ENCODE measurements around the gene SLC9A3. TPM values are rescaled to one million over a fixed set of nuclear protein-coding genes. Genes with fewer than 3 reads are reported as not detected.

SLC9A3 gene
- total RNA-seq, 4 donors from 2014 or later: 0.29 to 3.9 (median 2.6) TPM

DNA sequence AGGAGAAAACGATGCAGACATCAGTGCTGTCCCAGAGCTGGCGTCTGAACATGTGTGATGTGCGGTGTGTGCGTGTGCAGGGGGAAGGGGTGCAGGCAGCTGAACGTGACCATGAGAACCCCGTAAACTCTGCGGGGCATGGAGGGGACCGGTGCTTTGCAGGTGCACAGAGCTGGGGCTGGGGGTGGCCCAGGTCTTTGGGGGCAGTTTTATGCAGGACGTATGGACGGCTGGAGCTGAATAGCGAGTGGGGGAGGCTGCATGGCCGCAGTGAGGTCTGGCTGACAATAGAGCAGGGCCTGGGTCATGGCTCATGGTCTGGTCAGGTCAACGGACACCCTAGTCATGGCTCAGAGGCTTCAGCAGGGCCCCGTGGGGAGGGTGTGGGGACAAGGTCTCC is 84.6 kb downstream of the SLC9A3 start:
- no peaks in the 10 kb centered on the region for H3K27me3 ChIP-seq
- H3K4me3 ChIP-seq: no peak overlapping the region
- intact Hi-C loops (cut with DNase I; ENCODE audit: low total_unique reads): no loop called here
- H3K9me3 ChIP-seq: no peaks in the 10 kb centered on the region
- peaks cover 0 to 18% of the 10 kb centered on the region in 2 donors for H3K4me1 ChIP-seq
- no peak for DNase-seq
- no peak overlapping the region for H3K27ac ChIP-seq
- no peak for TF ChIP-seq POLR2A (IDR thresholded peaks at IDR 0.05)
- TF ChIP-seq, protein P1, sequence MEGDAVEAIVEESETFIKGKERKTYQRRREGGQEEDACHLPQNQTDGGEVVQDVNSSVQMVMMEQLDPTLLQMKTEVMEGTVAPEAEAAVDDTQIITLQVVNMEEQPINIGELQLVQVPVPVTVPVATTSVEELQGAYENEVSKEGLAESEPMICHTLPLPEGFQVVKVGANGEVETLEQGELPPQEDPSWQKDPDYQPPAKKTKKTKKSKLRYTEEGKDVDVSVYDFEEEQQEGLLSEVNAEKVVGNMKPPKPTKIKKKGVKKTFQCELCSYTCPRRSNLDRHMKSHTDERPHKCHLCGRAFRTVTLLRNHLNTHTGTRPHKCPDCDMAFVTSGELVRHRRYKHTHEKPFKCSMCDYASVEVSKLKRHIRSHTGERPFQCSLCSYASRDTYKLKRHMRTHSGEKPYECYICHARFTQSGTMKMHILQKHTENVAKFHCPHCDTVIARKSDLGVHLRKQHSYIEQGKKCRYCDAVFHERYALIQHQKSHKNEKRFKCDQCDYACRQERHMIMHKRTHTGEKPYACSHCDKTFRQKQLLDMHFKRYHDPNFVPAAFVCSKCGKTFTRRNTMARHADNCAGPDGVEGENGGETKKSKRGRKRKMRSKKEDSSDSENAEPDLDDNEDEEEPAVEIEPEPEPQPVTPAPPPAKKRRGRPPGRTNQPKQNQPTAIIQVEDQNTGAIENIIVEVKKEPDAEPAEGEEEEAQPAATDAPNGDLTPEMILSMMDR (IDR thresholded peaks at IDR 0.05): no peak
- H3K36me3 ChIP-seq: no peaks in the 10 kb centered on the region

DNA sequence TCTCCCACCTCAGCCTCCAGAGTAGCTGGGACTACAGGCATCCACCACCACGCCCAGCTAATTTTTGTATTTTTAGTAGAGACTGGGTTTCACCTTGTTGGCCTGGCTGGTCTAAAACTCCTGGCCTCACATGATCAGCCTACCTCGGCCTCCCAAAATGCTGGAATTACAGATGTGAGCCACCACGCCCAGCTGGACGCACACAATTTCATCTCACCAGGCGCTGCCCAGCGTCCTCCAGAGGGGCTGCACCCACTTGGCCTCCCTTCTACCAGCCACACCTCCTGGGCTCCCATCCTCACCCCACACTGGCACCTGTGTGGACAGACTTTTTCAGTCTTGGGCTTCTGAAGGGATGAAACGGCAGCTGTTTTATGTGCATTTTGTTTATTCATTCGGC is 85.1 kb downstream of the SLC9A3 start:
- intact Hi-C loops (cut with DNase I; ENCODE audit: low total_unique reads): no loop called here
- TF ChIP-seq POLR2A (IDR thresholded peaks at IDR 0.05): no peak
- TF ChIP-seq, protein P1 (IDR thresholded peaks at IDR 0.05): no peak
- H3K9me3 ChIP-seq: no peaks in the 10 kb centered on the region
- H3K27me3 ChIP-seq: no peaks in the 10 kb centered on the region
- no peak overlapping the region for H3K4me3 ChIP-seq
- H3K4me1 ChIP-seq: peaks cover 0 to 15% of the 10 kb centered on the region in 2 donors
- DNase-seq: no peak
- H3K36me3 ChIP-seq: no peaks in the 10 kb centered on the region
- no peak overlapping the region for H3K27ac ChIP-seq

GRCh38 chr5:438481-438981 is 85.7 kb downstream of the SLC9A3 start:
- Histone ChIP-seq H3K9me3 (no peaks in the 10 kb centered on the region), H3K27me3 (no peaks in the 10 kb centered on the region), H3K4me1 (peaks cover 0 to 9% of the 10 kb centered on the region in 2 donors), H3K27ac (no peak overlapping the region), H3K36me3 (no peaks in the 10 kb centered on the region), H3K4me3 (no peak overlapping the region)
- DNase-seq: no peak
- TF ChIP-seq POLR2A (IDR thresholded peaks at IDR 0.05): no peak
- intact Hi-C loops (cut with DNase I; ENCODE audit: low total_unique reads): no loop called here

DNA sequence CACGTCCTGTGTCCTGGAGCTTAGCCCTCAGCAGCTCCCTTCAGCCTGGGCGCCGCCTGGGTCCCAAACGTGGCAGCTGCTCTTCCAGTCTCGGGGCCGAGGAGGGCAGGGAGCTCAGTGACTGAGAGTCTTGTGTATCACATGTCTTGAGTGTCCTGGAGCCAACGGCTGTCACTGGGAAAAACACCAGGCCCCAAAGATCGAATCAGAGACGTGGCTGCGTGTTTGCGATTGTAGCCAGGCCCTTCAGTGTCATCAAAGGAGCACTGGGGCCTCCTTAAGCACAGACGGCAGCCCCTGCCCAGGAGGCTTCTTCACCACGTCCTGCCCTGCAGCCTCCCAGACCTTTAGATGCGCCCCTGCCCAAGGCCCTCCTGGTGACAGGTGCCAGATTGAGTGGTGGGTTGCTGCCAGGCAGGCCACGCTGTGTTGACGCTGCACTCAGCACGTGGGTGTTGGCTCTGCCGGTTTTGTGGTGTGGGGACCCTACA is 86.9 kb downstream of the SLC9A3 start:
- intact Hi-C loops (cut with DNase I; ENCODE audit: low total_unique reads): no loop called here
- DNase-seq: no peak
- Histone ChIP-seq H3K4me1 (peaks cover 0 to 6% of the 10 kb centered on the region in 2 donors), H3K27ac (no peak overlapping the region), H3K9me3 (no peaks in the 10 kb centered on the region), H3K36me3 (no peaks in the 10 kb centered on the region), H3K27me3 (no peaks in the 10 kb centered on the region), H3K4me3 (no peak overlapping the region)
- TF ChIP-seq, protein P1 (IDR thresholded peaks at IDR 0.05): no peak
- no peak for TF ChIP-seq POLR2A (IDR thresholded peaks at IDR 0.05)

- Histone ChIP-seq H3K36me3 (no peaks in the 10 kb centered on the region), H3K27ac (no peak overlapping the region), H3K4me1 (no peaks in the 10 kb centered on the region), H3K27me3 (no peaks in the 10 kb centered on the region), H3K4me3 (no peak overlapping the region), H3K9me3 (no peaks in the 10 kb centered on the region)
- no peak for DNase-seq
- TF ChIP-seq, protein P1 (IDR thresholded peaks at IDR 0.05): no peak
- TF ChIP-seq POLR2A (IDR thresholded peaks at IDR 0.05): no peak
- intact Hi-C loops (cut with DNase I; ENCODE audit: low total_unique reads): no loop called here
Observed at GRCh38 chr5:436641-436975, 87.6 kb downstream of the SLC9A3 start.

Measured in uterus (tissue), 4 donors.